GM21367 (cell line): ENCODE results near the gene TNK2.

Experiments used
- ATAC-seq: cut with Tn5 transposase; IDR thresholded peaks from one replicate; pipeline ENCODE4 v1.9.1; 2021; ENCODE audit not compliant: unreplicated experiment

The TNK2 gene

GRCh38 chr3:195854628-195855294 is 53.6 kb downstream of the TNK2 start:
- no peak for ATAC-seq

- ATAC-seq, result no peak
These were observed 54.4 kb downstream of the TNK2 start for GRCh38 chr3:195853996-195854395.

GRCh38 chr3:195853036-195853435 is 55.3 kb downstream of the TNK2 start:
- no peak for ATAC-seq

- ATAC-seq, result peak; percentile 79
These were observed 57.4 kb downstream of the TNK2 start for GRCh38 chr3:195850857-195851543.

GRCh38 chr3:195849322-195850074 is 58.9 kb downstream of the TNK2 start:
- no peak for ATAC-seq

GRCh38 chr3:195847055-195847950 is 61.0 kb downstream of the TNK2 start:
- ATAC-seq, result no peak

- ATAC-seq, result no peak
These were observed 62.9 kb downstream of the TNK2 start for GRCh38 chr3:195845483-195845882.

- ATAC-seq, result no peak
These were observed 63.6 kb downstream of the TNK2 start for GRCh38 chr3:195844671-195845218.

GRCh38 chr3:195839260-195840010 is 68.9 kb downstream of the TNK2 start:
- ATAC-seq, result no peak

- ATAC-seq, result no peak
These were observed 69.6 kb downstream of the TNK2 start for GRCh38 chr3:195838714-195839113.

GRCh38 chr3:195836476-195837135 is 71.7 kb downstream of the TNK2 start:
- ATAC-seq, result no peak

- ATAC-seq, result no peak
These were observed 72.6 kb downstream of the TNK2 start for GRCh38 chr3:195835791-195836190.

GRCh38 chr3:195834675-195835583 is 73.4 kb downstream of the TNK2 start:
- ATAC-seq, result no peak

GRCh38 chr3:195829897-195830254 is 78.5 kb downstream of the TNK2 start:
- no peak for ATAC-seq

- no peak for ATAC-seq
These were observed 79.6 kb downstream of the TNK2 start for GRCh38 chr3:195828762-195829161.

- no peak for ATAC-seq
These were observed 82.2 kb downstream of the TNK2 start for GRCh38 chr3:195825857-195826804.

- ATAC-seq, result no peak
These were observed 83.2 kb downstream of the TNK2 start for GRCh38 chr3:195825191-195825588.
